ENCODE data around the gene WDR27.

Gene WDR27

GRCh38 chr6:169564453-169565240 lies 137.2 kb downstream of the WDR27 start:
- no peak for DNase-seq (ENCODE audit: low read depth)

GRCh38 chr6:169561665-169562064 lies 140.2 kb downstream of the WDR27 start:
- no peak for DNase-seq (ENCODE audit: low read depth)

- DNase-seq (ENCODE audit: low read depth), result no peak
These were observed 142.2 kb downstream of the WDR27 start for GRCh38 chr6:169559592-169559991.

- no peak for DNase-seq (ENCODE audit: low read depth)
These were observed 142.9 kb downstream of the WDR27 start for GRCh38 chr6:169558774-169559441.

- DNase-seq (ENCODE audit: low read depth), result no peak
These were observed 143.5 kb downstream of the WDR27 start for GRCh38 chr6:169558378-169558773.

- no peak for DNase-seq (ENCODE audit: low read depth)
These were observed 143.9 kb downstream of the WDR27 start for GRCh38 chr6:169557887-169558286.

GRCh38 chr6:169556758-169557548 lies 144.9 kb downstream of the WDR27 start:
- DNase-seq (ENCODE audit: low read depth), result no peak

GRCh38 chr6:169555971-169556617 lies 145.7 kb downstream of the WDR27 start:
- DNase-seq (ENCODE audit: low read depth), result no peak

- DNase-seq (ENCODE audit: low read depth), result no peak
These were observed 155.8 kb downstream of the WDR27 start for GRCh38 chr6:169545982-169546381.

GRCh38 chr6:169543704-169544103 lies 158.1 kb downstream of the WDR27 start:
- DNase-seq (ENCODE audit: low read depth), result no peak

- DNase-seq (ENCODE audit: low read depth), result no peak
These were observed 159.3 kb downstream of the WDR27 start for GRCh38 chr6:169542491-169542890.

GRCh38 chr6:169539176-169539897 lies 162.5 kb downstream of the WDR27 start:
- no peak for DNase-seq (ENCODE audit: low read depth)

GRCh38 chr6:169536446-169537170 lies 165.2 kb downstream of the WDR27 start:
- DNase-seq (ENCODE audit: low read depth), result no peak

- DNase-seq (ENCODE audit: low read depth), result no peak
These were observed 167.8 kb downstream of the WDR27 start for GRCh38 chr6:169534039-169534421.

- no peak for DNase-seq (ENCODE audit: low read depth)
These were observed 168.4 kb downstream of the WDR27 start for GRCh38 chr6:169533301-169534038.

GRCh38 chr6:169530752-169531123 lies 171.1 kb downstream of the WDR27 start:
- no peak for DNase-seq (ENCODE audit: low read depth)

GRCh38 chr6:169529931-169530751 lies 171.7 kb downstream of the WDR27 start:
- no peak for DNase-seq (ENCODE audit: low read depth)

GRCh38 chr6:169528755-169529154 lies 173.1 kb downstream of the WDR27 start:
- DNase-seq (ENCODE audit: low read depth), result no peak

GRCh38 chr6:169527306-169527705 lies 174.5 kb downstream of the WDR27 start:
- DNase-seq (ENCODE audit: low read depth), result no peak

Data from activated T-helper 9 cell treated with anti-CD3 and anti-CD28 coated beads, Interleukin-2, amount 50 U/mL, for 16 hours (primary cell).